ENCODE measurements around the gene PDCD1.

The PDCD1 gene

DNA sequence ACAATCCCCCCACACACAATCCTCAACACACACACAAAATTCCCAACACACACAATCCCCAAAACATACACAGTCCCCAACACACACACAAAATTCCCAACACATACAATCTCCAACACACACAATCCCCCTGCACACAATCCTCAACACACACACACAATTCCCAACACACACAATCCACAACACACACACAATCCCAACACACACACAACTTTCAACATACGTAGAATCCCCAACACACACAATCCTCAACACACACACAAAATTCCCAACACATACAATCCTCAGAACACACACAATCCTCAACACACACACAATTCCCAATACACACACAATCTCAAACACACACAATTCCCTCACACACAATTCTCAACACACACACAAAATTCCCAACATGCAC, 2.6 kb upstream of the PDCD1 start:
- TF ChIP-seq CTCF (IDR thresholded peaks at IDR 0.05; ENCODE audit: control extremely low read depth, extremely low read depth, low read depth, missing control alignments), result no peak
- ChIA-PET CTCF (no interaction called here), POLR2A (no interaction called here)
- no peak for DNase-seq (ENCODE audit: extremely low spot score)

GRCh38 chr2:241860184-241861078, 1.7 kb upstream of the PDCD1 start:
- ChIA-PET POLR2A (interaction anchor here (0.6 to 1.1 kb wide), 2 partner anchors 15 to 36 kb away, joined by 3 to 4 read pairs; no protein-coding TSS in a partner anchor), CTCF (interaction anchor here (1.0 to 2.5 kb wide), 5 partner anchors 8 to 160 kb away, joined by 3 to 17 read pairs (median 6); no protein-coding TSS in a partner anchor)
- DNase-seq (ENCODE audit: extremely low spot score), result no peak
- no peak for TF ChIP-seq CTCF (IDR thresholded peaks at IDR 0.05; ENCODE audit: control extremely low read depth, extremely low read depth, low read depth, missing control alignments)

DNA sequence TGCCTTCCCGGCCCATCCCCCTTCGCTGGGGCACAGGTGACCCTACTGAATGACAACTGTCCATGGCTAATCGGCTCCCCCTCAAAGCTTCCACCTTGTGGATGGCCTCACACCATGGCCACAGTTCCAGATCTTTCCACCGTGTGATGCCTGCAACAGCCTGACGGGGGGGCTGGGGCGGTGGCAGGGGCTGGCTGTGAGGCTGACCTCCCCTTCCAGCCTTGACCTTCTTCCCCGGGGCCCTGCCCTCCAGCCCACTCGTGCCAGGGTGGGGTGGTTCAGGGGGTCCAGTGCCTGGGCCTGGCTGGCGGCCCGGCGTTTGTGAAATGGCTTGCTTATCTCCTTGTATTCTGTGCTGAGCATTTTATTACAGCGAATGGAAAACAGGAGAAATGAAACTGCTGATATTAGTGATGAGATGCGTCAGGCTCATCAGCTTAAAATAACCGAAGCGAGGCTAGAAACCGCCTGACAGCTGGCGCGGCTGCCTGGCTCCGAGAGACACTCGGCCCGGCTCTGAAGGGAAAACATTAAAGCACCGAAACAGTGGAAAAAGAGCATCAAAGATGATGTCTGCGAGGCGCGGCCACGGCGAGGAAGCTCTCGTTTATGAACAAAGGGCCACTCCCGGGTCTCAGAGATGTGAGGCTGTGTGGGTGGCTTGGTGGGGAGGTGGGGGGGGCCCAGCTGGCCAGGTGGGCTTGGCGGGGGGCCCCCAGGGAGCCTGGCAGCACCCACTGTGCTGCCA, 916 bp upstream of the PDCD1 start:
- ChIA-PET CTCF (interaction anchor here (1.0 to 2.5 kb wide), 5 partner anchors 9 to 159 kb away, joined by 3 to 17 read pairs (median 6); no protein-coding TSS in a partner anchor), POLR2A (interaction anchor here (0.6 to 1.1 kb wide), 2 partner anchors 14 to 35 kb away, joined by 3 to 4 read pairs; no protein-coding TSS in a partner anchor)
- TF ChIP-seq CTCF (IDR thresholded peaks at IDR 0.05; ENCODE audit: control extremely low read depth, extremely low read depth, low read depth, missing control alignments), result peak; percentile 6
- peak; percentile 87 for DNase-seq (ENCODE audit: extremely low spot score)

GRCh38 chr2:241859017-241859435, 332 bp upstream of the PDCD1 start:
- POLR2A ChIA-PET, result interaction anchor here (1.1 kb wide), 2 partner anchors 14 to 45 kb away, joined by 3 to 5 read pairs; no protein-coding TSS in a partner anchor
- peak; percentile 63 for DNase-seq (ENCODE audit: extremely low spot score)
- TF ChIP-seq CTCF (IDR thresholded peaks at IDR 0.05; ENCODE audit: control extremely low read depth, extremely low read depth, low read depth, missing control alignments), result no peak
- CTCF ChIA-PET, result interaction anchor here (1.1 to 2.5 kb wide), 3 partner anchors 18 to 127 kb away, joined by 3 to 17 read pairs (median 6); no protein-coding TSS in a partner anchor

DNA sequence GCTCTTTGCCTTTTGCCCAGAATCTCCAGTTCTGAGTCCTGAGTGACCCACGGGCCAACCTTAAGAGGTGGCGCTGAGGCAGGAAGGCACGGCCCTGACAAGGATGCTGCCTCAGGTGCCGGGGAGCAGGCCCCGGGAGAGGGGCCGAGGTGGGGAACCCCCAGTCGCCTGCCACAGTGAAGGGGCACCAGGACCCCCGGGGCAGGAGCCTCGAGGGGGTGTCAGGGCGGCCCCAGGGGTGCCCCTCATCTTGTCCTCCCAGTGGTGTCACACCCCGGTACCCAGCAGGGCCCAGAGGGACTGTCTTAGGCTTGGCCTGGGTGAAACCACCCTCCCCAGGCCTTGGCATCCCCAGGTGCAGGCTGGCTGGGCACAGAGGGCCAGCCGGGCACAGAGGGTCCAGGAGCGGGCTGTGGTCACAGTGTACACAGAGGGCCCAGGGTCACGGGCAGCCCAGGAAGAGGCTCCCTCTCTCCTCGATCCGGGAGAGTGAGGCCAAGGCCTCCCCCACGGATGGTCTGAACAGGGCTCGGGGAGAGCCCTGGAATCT, 1.0 kb downstream of the PDCD1 start:
- ChIA-PET CTCF (interaction anchor here (1.7 kb wide), 1 partner anchor 16 kb away, joined by 4 read pairs; no protein-coding TSS in a partner anchor), POLR2A (no interaction called here)
- DNase-seq (ENCODE audit: extremely low spot score), result no peak
- TF ChIP-seq CTCF (IDR thresholded peaks at IDR 0.05; ENCODE audit: control extremely low read depth, extremely low read depth, low read depth, missing control alignments), result no peak

All from GM10248 (cell line).